HEK293T (cell line): ENCODE data around the gene ATG4D.

Source experiments
- CTCF ChIA-PET: fragments of 350-600 bp; formaldehyde crosslinking; extraction: SDS; loops from one replicate; lab custom pipeline; 2021; ENCODE audit warnings: antibody characterized with exemption, inconsistent platforms; lab: Yijun Ruan, JAX
- POLR2A ChIA-PET: fragments of 350-600 bp; formaldehyde crosslinking; extraction: SDS; loops from one replicate; lab custom pipeline; 2020; ENCODE audit warnings: antibody characterized with exemption, inconsistent platforms; lab: Yijun Ruan, JAX
- DNase-seq: peaks from one replicate; pipeline ENCODE4 v3.0.0; 2012; ENCODE audit warnings: mixed read lengths; ENCODE audit errors: extremely low spot score
- ARNT ChIP-seq: fragments of 450-650 bp; IDR thresholded peaks from 2 replicates; pipeline ENCODE4 v1.6.1; 2017; ENCODE audit warnings: mild to moderate bottlenecking
- BHLHE40 ChIP-seq: fragments of 450-650 bp; IDR thresholded peaks from 2 replicates; pipeline ENCODE4 v1.6.1; 2016; ENCODE audit warnings: mild to moderate bottlenecking, moderate library complexity, borderline replicate concordance
- CTBP1 ChIP-seq: fragments of 450-650 bp; IDR thresholded peaks from 2 replicates; pipeline ENCODE4 v1.6.1; 2016; ENCODE audit warnings: borderline replicate concordance
- ELF4 ChIP-seq: fragments of 450-650 bp; IDR thresholded peaks from 2 replicates; pipeline ENCODE4 v1.6.1; 2017; ENCODE audit warnings: antibody characterized with exemption
- FOXA1 ChIP-seq: fragments of 450-650 bp; IDR thresholded peaks from 2 replicates; pipeline ENCODE4 v1.6.1; 2016; ENCODE audit warnings: mild to moderate bottlenecking
- FOXK2 ChIP-seq: fragments of 450-650 bp; IDR thresholded peaks from 2 replicates; pipeline ENCODE4 v1.6.1; 2016; ENCODE audit warnings: mild to moderate bottlenecking
- FOXM1 ChIP-seq: fragments of 450-650 bp; IDR thresholded peaks from 2 replicates; pipeline ENCODE4 v1.6.1; 2017; ENCODE audit warnings: mild to moderate bottlenecking, borderline replicate concordance
- HDGF ChIP-seq: fragments of 450-650 bp; IDR thresholded peaks from 2 replicates; pipeline ENCODE4 v1.6.1; 2017; ENCODE audit warnings: antibody characterized with exemption, borderline replicate concordance
- L3MBTL2 ChIP-seq: fragments of 450-650 bp; conservative IDR thresholded peaks from 2 replicates; pipeline ENCODE4 v1.6.1; 2016; ENCODE audit warnings: mild to moderate bottlenecking
- LEF1 ChIP-seq: fragments of 450-650 bp; IDR thresholded peaks from 2 replicates; pipeline ENCODE4 v1.6.1; 2017; ENCODE audit warnings: mild to moderate bottlenecking, borderline replicate concordance
- NFRKB ChIP-seq: fragments of 450-650 bp; IDR thresholded peaks from 2 replicates; pipeline ENCODE4 v1.6.1; 2016; ENCODE audit warnings: mild to moderate bottlenecking, moderate library complexity
- SP1 ChIP-seq: fragments of 450-650 bp; IDR thresholded peaks from 2 replicates; pipeline ENCODE4 v1.6.1; 2017
- SUZ12 ChIP-seq: fragments of 450-650 bp; IDR thresholded peaks from 2 replicates; pipeline ENCODE4 v1.6.1; 2016; ENCODE audit warnings: mild to moderate bottlenecking
- TARDBP ChIP-seq: fragments of 450-650 bp; IDR thresholded peaks from 2 replicates; pipeline ENCODE4 v1.6.1; 2016
- ZNF384 ChIP-seq: fragments of 450-650 bp; IDR thresholded peaks from 2 replicates; pipeline ENCODE4 v1.6.1; 2016
- TF ChIP-seq, protein P1 (sequence below): fragments of 450-650 bp; IDR thresholded peaks from 2 replicates; pipeline ENCODE4 v1.6.1; 2016

The ATG4D gene

DNA sequence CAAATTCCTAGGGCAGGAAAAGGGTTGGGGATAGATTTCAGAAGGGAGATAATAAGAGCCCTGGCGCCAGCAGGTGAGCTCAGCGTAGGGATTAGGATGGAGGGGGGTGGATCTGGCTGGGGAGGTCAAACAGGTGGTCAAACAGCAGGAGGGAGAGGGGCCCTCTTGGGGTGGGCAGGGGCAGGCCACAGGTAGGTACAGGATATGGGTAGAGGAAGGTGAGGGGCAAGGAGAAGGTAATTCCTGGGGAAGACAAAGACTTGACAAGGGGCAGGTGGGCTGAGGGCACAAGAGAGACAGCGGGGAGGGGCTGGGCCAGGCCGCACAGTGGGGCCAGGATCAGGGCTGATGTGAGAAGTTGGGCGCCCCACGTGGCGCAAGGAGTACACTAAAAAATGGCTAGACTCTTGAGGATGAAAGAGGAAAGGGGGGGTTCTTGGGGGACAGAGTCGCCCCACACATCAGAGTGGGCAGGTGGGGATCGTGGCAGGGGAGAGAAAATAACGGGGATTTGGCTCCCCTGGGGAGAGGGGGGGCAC lies 21.4 kb downstream of the ATG4D start:
- CTCF ChIA-PET: no interaction called here
- TF ChIP-seq TARDBP (no peak), NFRKB (no peak), FOXA1 (no peak), ARNT (no peak), LEF1 (no peak), ELF4 (no peak), FOXM1 (no peak), BHLHE40 (no peak), FOXK2 (no peak), SP1 (no peak), CTBP1 (no peak), SUZ12 (no peak), ZNF384 (no peak), L3MBTL2 (no peak), HDGF (no peak)
- TF ChIP-seq, protein P1, sequence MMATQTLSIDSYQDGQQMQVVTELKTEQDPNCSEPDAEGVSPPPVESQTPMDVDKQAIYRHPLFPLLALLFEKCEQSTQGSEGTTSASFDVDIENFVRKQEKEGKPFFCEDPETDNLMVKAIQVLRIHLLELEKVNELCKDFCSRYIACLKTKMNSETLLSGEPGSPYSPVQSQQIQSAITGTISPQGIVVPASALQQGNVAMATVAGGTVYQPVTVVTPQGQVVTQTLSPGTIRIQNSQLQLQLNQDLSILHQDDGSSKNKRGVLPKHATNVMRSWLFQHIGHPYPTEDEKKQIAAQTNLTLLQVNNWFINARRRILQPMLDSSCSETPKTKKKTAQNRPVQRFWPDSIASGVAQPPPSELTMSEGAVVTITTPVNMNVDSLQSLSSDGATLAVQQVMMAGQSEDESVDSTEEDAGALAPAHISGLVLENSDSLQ: no peak
- DNase-seq: peak; percentile 60
- POLR2A ChIA-PET: interaction anchor here (1.2 to 1.4 kb wide), 3 partner anchors 9 to 22 kb away, joined by 3 to 5 read pairs (median 5); no protein-coding TSS in a partner anchor

DNA sequence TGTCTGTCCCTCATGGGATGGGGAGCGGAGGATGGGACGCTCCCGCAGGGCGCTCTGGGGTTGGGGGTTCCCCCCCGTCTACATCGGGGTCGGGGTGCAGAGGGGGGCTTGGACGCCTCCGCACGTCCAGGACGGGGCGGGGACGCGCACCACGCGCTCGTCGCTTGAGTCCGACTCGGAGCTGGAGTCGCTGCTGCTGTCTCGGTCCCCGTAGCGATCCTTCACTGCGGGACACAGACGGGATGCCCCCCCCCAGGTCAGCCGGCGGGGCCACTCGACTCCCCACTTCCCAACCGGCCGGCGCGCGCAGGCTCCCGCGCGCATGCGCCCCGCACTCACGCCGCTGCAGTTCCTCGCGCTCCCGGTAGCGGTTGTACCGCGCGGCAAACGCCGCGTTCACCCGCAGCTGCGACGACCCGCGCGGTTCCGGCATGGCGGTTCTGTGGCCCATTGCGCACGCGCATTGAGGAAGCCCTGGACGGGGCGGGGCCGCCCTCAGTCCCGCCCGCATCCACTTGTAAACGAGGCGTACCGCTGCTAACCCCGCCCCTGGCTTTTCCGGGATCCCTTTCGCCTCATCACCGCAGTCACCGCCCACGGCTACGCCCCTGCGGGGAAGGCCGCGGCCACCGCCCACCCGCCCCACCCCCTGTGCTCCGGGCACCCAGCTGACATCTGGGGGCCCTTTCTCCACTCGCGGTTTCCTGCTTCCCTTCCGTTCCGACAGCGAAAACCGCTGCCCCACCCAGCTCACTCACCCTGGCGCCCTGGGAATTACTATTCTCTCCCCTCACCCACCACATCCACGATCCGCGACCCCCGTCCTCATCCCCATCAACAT lies 22.1 kb downstream of the ATG4D start, which contains the start of gene KRI1:
Gene KRI1 (minus strand): TSS at position 444 of the 841 bp plus-strand sequence. CDS start 11 bp downstream, at position 433.
- ChIA-PET POLR2A (interaction anchor here (1.2 to 1.4 kb wide), 3 partner anchors 10 to 23 kb away, joined by 3 to 5 read pairs (median 5); no protein-coding TSS in a partner anchor), CTCF (interaction anchor here (1.0 to 1.1 kb wide), 3 partner anchors 30 to 79 kb away, joined by 3 to 7 read pairs (median 5); no protein-coding TSS in a partner anchor)

DNA sequence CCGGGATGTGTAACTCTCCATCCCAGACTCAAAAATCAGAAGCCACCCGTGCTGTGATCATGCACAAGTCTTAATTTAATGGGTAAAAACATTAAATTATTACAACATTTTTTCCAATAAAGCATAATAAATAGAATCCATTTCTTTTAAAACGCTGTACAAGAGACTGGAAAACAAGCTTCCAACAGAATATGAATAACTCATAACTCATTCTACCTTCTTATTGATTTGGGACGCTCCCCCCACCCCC lies 22.6 kb downstream of the ATG4D start:
- TF ChIP-seq ARNT: no peak
- TF ChIP-seq FOXA1: no peak
- no peak for TF ChIP-seq L3MBTL2
- TF ChIP-seq ZNF384: no peak
- no peak for TF ChIP-seq LEF1
- no peak for TF ChIP-seq SP1
- no peak for TF ChIP-seq HDGF
- TF ChIP-seq FOXM1: no peak
- TF ChIP-seq TARDBP: no peak
- no peak for TF ChIP-seq SUZ12
- no peak for TF ChIP-seq CTBP1
- DNase-seq: no peak
- CTCF ChIA-PET: interaction anchor here (1.0 to 1.1 kb wide), 3 partner anchors 31 to 78 kb away, joined by 3 to 7 read pairs (median 5); no protein-coding TSS in a partner anchor
- POLR2A ChIA-PET: interaction anchor here (1.2 to 1.3 kb wide), 2 partner anchors 12 to 23 kb away, joined by 3 to 5 read pairs; no protein-coding TSS in a partner anchor

More for the DNA sequence above, 22.1 kb downstream of the ATG4D start, which contains the start of gene KRI1:
- DNase-seq: peak; percentile 97
- TF ChIP-seq FOXM1 (peak; percentile 64; the same call in 1 of the 2 replicates), L3MBTL2 (peak; percentile 95), ELF4 (peak; percentile 46; the same call in 1 of the 2 replicates), FOXK2 (no peak), SUZ12 (no peak)
- TF ChIP-seq, protein P1: no peak

DNA sequence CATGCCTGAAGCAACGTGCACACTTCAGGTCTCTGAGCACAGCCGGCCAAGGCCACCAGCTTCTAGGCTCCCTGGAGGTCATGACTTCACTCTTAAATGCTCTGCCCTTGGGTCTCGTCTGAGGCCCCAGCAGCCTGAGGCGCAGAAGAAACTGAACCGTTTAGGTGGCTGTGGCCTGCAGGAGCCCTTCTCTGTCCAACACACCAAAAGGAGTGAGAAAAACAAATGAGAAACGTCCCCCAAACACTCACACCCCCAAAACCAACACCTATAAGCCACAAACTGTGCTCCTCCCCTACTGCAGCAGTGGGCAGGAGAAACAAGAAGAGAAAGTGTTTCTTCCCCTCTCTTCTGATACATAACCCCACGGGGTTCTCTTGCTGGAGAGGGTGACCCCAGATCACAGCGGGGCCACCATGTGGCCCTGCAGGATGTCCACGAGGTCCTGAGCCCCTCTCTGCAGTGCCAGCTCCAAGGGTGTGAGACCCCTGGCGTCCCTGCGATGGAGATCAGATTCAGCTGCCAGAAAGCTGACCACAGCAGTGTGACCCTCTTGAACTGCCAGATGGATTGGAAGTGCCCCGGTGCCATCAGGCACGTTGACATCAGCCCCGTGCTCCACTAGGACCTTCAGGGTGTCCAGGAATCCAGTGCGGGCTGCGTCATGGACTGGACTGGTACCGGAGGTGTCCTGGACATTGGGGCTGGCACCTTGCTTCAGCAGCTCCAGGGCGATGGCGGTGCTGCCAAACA lies 23.1 kb downstream of the ATG4D start:
- CTCF ChIA-PET: interaction anchor here (1.0 to 1.6 kb wide), 4 partner anchors 24 to 78 kb away, joined by 3 to 7 read pairs (median 4); no protein-coding TSS in a partner anchor
- POLR2A ChIA-PET: interaction anchor here (0.9 to 3.8 kb wide), 3 partner anchors 13 to 83 kb away, joined by 3 to 20 read pairs (median 5); no protein-coding TSS in a partner anchor
- no peak for DNase-seq
- TF ChIP-seq FOXM1 (no peak), SP1 (no peak), NFRKB (no peak), TARDBP (no peak), ZNF384 (no peak), SUZ12 (no peak), BHLHE40 (no peak), ARNT (no peak), CTBP1 (no peak), FOXK2 (no peak), HDGF (no peak), L3MBTL2 (no peak), ELF4 (no peak), FOXA1 (no peak), LEF1 (no peak)
- TF ChIP-seq, protein P1: no peak

DNA sequence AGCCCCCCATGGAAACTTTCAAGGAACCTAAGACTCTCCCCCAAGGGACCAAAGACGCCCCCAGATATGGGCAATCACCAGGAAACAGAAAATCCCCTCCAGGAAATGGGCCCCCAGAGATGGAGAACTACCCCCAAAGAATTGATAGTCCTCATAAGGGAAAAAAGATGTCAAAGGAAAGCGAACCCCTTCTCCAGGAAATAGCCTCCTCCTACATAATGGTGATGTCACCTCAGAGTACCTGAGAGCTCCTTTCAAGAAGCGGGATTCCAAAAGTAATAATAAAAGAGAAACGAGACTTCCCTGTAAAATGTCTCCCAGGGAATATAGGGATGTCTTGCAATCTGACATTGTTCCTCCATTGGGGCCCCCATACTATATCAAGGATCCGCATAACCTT lies 24.0 kb downstream of the ATG4D start:
- no peak for DNase-seq
- ChIA-PET CTCF (interaction anchor here (0.9 to 1.6 kb wide), 2 partner anchors 14 to 25 kb away, joined by 3 to 4 read pairs; no protein-coding TSS in a partner anchor), POLR2A (interaction anchor here (0.7 to 3.8 kb wide), 4 partner anchors 14 to 84 kb away, joined by 3 to 20 read pairs (median 3); no protein-coding TSS in a partner anchor)
- no peak for TF ChIP-seq SP1
- no peak for TF ChIP-seq ZNF384
- no peak for TF ChIP-seq TARDBP
- TF ChIP-seq SUZ12: no peak
- TF ChIP-seq LEF1: no peak
- TF ChIP-seq ARNT: no peak
- no peak for TF ChIP-seq FOXK2
- TF ChIP-seq BHLHE40: no peak
- no peak for TF ChIP-seq CTBP1
- no peak for TF ChIP-seq FOXA1
- no peak for TF ChIP-seq L3MBTL2
- TF ChIP-seq NFRKB: no peak
- no peak for TF ChIP-seq ELF4
- TF ChIP-seq HDGF: no peak
- no peak for TF ChIP-seq FOXM1
- TF ChIP-seq, protein P1: no peak
